HepG2 (cell line): Measurements from ENCODE around the gene NAB2. TPM values are rescaled to one million over a fixed set of nuclear protein-coding genes. Genes with fewer than 3 reads are reported as not detected.

Source experiments
- ATAC-seq: fragments of 200-7000 bp; cut with Tn5 transposase; 3 replicates; pipeline ENCODE4 v1.9.1; 2020; ENCODE audit warnings: mild to moderate bottlenecking, moderate library complexity
- BruUV-seq: library from RNA; stranded (reverse); fragments of 400-500 nt; replicated peaks from 2 replicates; lab custom pipeline; 2021; lab: Mats Ljungman, UMichigan
- CTCF ChIA-PET: fragments of 300-600 bp; formaldehyde crosslinking; extraction: SDS; loops from one replicate; lab custom pipeline; 2021; ENCODE audit warnings: low total read pairs, inconsistent platforms, low intra/inter-chr PET ratio; lab: Yijun Ruan, JAX
- POLR2A ChIA-PET: fragments of 350-600 bp; sonication (Branson Sonifier 250); formaldehyde crosslinking; loops from one replicate; lab custom pipeline; 2020; ENCODE audit warnings: antibody characterized with exemption, inconsistent platforms; lab: Yijun Ruan, JAX
- DNase-seq: peaks from one replicate; pipeline ENCODE4 v3.0.0-alpha.2; 2015; ENCODE audit warnings: low spot score
- FAIRE-seq: peaks from 3 replicates; lab custom pipeline; 2011; peaks lifted over from hg19 to GRCh38; lab: Jason Lieb, UNC
- H2AFZ ChIP-seq: one replicate; pipeline ENCODE4 v1.6.1; 2011; ENCODE audit warnings: low read length, inconsistent platforms
- H3K27ac ChIP-seq: fragments of 300-600 bp; 3 replicates; pipeline ENCODE4 v1.8.0; 2011; ENCODE audit warnings: mixed run types, mild to moderate bottlenecking, mixed read lengths, low read length, inconsistent platforms; ENCODE audit not compliant: insufficient read depth; ENCODE audit errors: extremely low read length
- H3K27me3 ChIP-seq, 2 experiments: fragments of 200-600 bp in 1 of 2; 2 replicates in 1 of 2; 3 replicates in 1 of 2; pipeline versions ENCODE4 v1.6.0 to v1.8.0; 2011; ENCODE audit warnings: low read length in 2 of 2, mild to moderate bottlenecking in 2 of 2, moderate library complexity in 2 of 2, inconsistent platforms in 1 of 2; ENCODE audit not compliant: insufficient read depth in 2 of 2, control insufficient read depth in 1 of 2
- H3K36me3 ChIP-seq, 2 experiments: fragments of 200-600 bp in 1 of 2; replicated peaks in 1 of 2; 2 replicates in 1 of 2; 3 replicates in 1 of 2; pipeline versions ENCODE4 v1.5.1 to v1.8.0; 2011; ENCODE audit warnings: low read length in 2 of 2, inconsistent platforms in 1 of 2; ENCODE audit not compliant: insufficient read depth in 2 of 2, control insufficient read depth in 1 of 2
- H3K4me1 ChIP-seq: 2 replicates; pipeline ENCODE4 v1.5.1; 2012; ENCODE audit warnings: low read length, inconsistent platforms; ENCODE audit not compliant: insufficient read depth
- H3K4me2 ChIP-seq: 2 replicates; pipeline ENCODE4 v1.6.0; 2011; ENCODE audit warnings: low read depth, low read length, inconsistent platforms
- H3K4me3 ChIP-seq, 3 experiments: fragments of 200-600 bp in 1 of 3; sonication (generic), shearing (Covaris generic) in 1 of 3; replicated peaks in 1 of 3; 2 replicates each; pipeline ENCODE4 v1.5.1; 2011 to 2016; ENCODE audit warnings: low read length in 3 of 3, inconsistent platforms in 2 of 3, low read depth in 2 of 3, mild to moderate bottlenecking in 2 of 3, control low read depth in 1 of 3, mixed read lengths in 1 of 3; ENCODE audit not compliant: insufficient read depth in 1 of 3
- H3K79me2 ChIP-seq: one replicate; pipeline ENCODE4 v1.6.1; 2011; ENCODE audit warnings: low read length, inconsistent platforms; ENCODE audit not compliant: insufficient read depth
- H3K9ac ChIP-seq: 2 replicates; pipeline ENCODE4 v1.6.0; 2011; ENCODE audit warnings: mild to moderate bottlenecking, low read depth, low read length, inconsistent platforms; ENCODE audit not compliant: insufficient read depth
- H3K9me3 ChIP-seq: 2 replicates; pipeline ENCODE4 v1.5.1; 2012; ENCODE audit warnings: mild to moderate bottlenecking, low read length
- H4K20me1 ChIP-seq: 2 replicates; pipeline ENCODE4 v1.6.0; 2011; ENCODE audit warnings: inconsistent platforms, mild to moderate bottlenecking, low read length, moderate library complexity; ENCODE audit not compliant: insufficient read depth
- AGO2 ChIP-seq: fragments of 200-400 bp; formaldehyde crosslinking; optimal IDR thresholded peaks from 2 replicates; pipeline ENCODE3; 2017; ENCODE audit warnings: mild to moderate bottlenecking, low read depth, low read length, moderate library complexity
- PHF8 ChIP-seq: sonication (generic); formaldehyde crosslinking; IDR thresholded peaks from 2 replicates; pipeline ENCODE4 v1.5.0; 2020; ENCODE audit warnings: missing genetic modification reagents
- SKIL ChIP-seq: sonication (generic); formaldehyde crosslinking; IDR thresholded peaks from 2 replicates; pipeline ENCODE4 v1.8.0; 2022; ENCODE audit warnings: missing genetic modification reagents, mild to moderate bottlenecking, moderate library complexity, borderline replicate concordance
- SMAD3 ChIP-seq: sonication (generic); formaldehyde crosslinking; IDR thresholded peaks from 2 replicates; pipeline ENCODE4 v1.4.0; 2020; ENCODE audit warnings: missing genetic modification reagents
- ZNF552 ChIP-seq: sonication (generic); formaldehyde crosslinking; IDR thresholded peaks from 2 replicates; pipeline ENCODE4 v1.9.0; 2022; ENCODE audit warnings: missing genetic modification reagents, mild to moderate bottlenecking, borderline replicate concordance
- ZNF761 ChIP-seq: sonication (generic); formaldehyde crosslinking; conservative IDR thresholded peaks from 2 replicates; pipeline ENCODE4 v1.4.0; 2020; ENCODE audit warnings: mild to moderate bottlenecking, missing genetic modification reagents
- WGBS: methylation state at CpG from one replicate; pipeline ENCODE4 v1.1.6; 2017; ENCODE audit warnings: low lambda C conversion rate; 5-methylcytosine and 5-hydroxymethylcytosine counted together
- in situ Hi-C: cut with HindIII; loops from 2 replicates; pipeline ENCODE4 v1.10.0; 2017; ENCODE audit warnings: low pct_unique_long_range_greater_than_20kb; ENCODE audit not compliant: extremely low pct_ligation_motif_present
- intact Hi-C: fragments of 100-400 bp; cut with micrococcal nuclease; formaldehyde crosslinking; loops from one replicate; pipeline ENCODE4 v1.10.0; 2022; ENCODE audit not compliant: unreplicated experiment
- polyA plus RNA-seq, 8 experiments: library from polyadenylated mRNA; depleted of rRNA in 3 of 8; stranded (reverse) in 7 of 8; unstranded in 1 of 8; fragments of >200 nt; fragmentation: Illumina TruSeq in 4 of 8; extraction: Trizol in 4 of 8; gene quantifications; 2 replicates each; pipeline versions ENCODE4 v1.2.1 to v1.2.3, GENCODE V29; 2011 to 2016; ENCODE audit warnings: low read depth in 4 of 8, missing spikeins in 1 of 8, mixed read lengths in 1 of 8; ENCODE audit not compliant: insufficient read depth in 1 of 8
- total RNA-seq, 5 experiments: library from RNA; depleted of rRNA; stranded (reverse); fragments of >200 nt; fragmentation: Illumina TruSeq; extraction: Trizol; gene quantifications; 2 replicates each; pipeline ENCODE4 v1.2.3, GENCODE V29; 2016; ENCODE audit warnings: low read depth in 1 of 5

NAB2 gene
- total and polyA plus RNA-seq, 2 of the 13 experiments (the other 11 are each of a cell fraction or from before 2014, with no cell fraction given) = 11.7 to 12.9 TPM

GRCh38 chr12:57091638-57092528, 3.0 kb downstream of the NAB2 start:
- H3K4me3 ChIP-seq = no peak overlapping the region
- in situ Hi-C loops (no loop called here), intact Hi-C loops (loop anchor here (2.0 kb wide), 1 partner anchor 13 kb away; the partner anchor contains the start of gene NEMP1)
- FAIRE-seq (no peak), DNase-seq (no peak), ATAC-seq (no peak)
- H3K9ac ChIP-seq = no peak overlapping the region
- H3K4me2 ChIP-seq = no peak overlapping the region
- H3K36me3 ChIP-seq = peaks cover 11 to 37% of the 10 kb centered on the region in 2 experiments; a peak in 4 of 5 replicates
- ChIA-PET CTCF (no interaction called here), POLR2A (interaction anchor here (0.8 to 13.5 kb wide), 6 partner anchors 10 to 138 kb away, joined by 3 to 309 read pairs (median 8); partner anchors contain the start of genes NEMP1, SHMT2 and STAT6)
- H4K20me1 ChIP-seq = 0 out of 2 replicates have a peak, but pooled peaks cover 6% of the 10 kb centered on the region
- no peak for TF ChIP-seq SMAD3 (CRISPR knock-in tag)
- no peak for TF ChIP-seq ZNF761 (CRISPR knock-in tag)
- peak; percentile 3 for TF ChIP-seq AGO2
- no peak for TF ChIP-seq ZNF552 (CRISPR knock-in tag)
- peaks cover 15% of the 10 kb centered on the region for H3K79me2 ChIP-seq
- H3K27ac ChIP-seq = no peak overlapping the region
- BruUV-seq = TSS peak; percentile 25
- WGBS = 93% methylated on average over 25 of the region's 25 CpGs
- no peak overlapping the region for H2AFZ ChIP-seq
- no peaks in the 10 kb centered on the region for H3K9me3 ChIP-seq
- peaks cover 31% of the 10 kb centered on the region for H3K4me1 ChIP-seq
- no peaks in the 10 kb centered on the region; a peak in 1 of 5 replicates for H3K27me3 ChIP-seq

- 0 out of 2 replicates have a peak, but pooled peaks cover 6% of the 10 kb centered on the region for H4K20me1 ChIP-seq
- no peak overlapping the region for H3K27ac ChIP-seq
- no peak overlapping the region for H3K4me3 ChIP-seq
- no TSS peak for BruUV-seq
- H3K36me3 ChIP-seq = peaks cover 11 to 37% of the 10 kb centered on the region in 2 experiments; a peak in 4 of 5 replicates
- CTCF ChIA-PET = interaction anchor here (1.2 to 1.4 kb wide), 2 partner anchors 20 to 23 kb away, joined by 5 to 11 read pairs; no protein-coding TSS in a partner anchor
- peaks cover 37% of the 10 kb centered on the region for H3K4me1 ChIP-seq
- no peak for TF ChIP-seq PHF8 (CRISPR knock-in tag)
- no peak for TF ChIP-seq SKIL (CRISPR knock-in tag)
- in situ Hi-C loops = no loop called here
- H3K27me3 ChIP-seq = no peaks in the 10 kb centered on the region; a peak in 1 of 5 replicates
- intact Hi-C loops = loop anchor here (2.0 kb wide), 1 partner anchor 14 kb away; the partner anchor contains the start of gene NEMP1
- no peak overlapping the region for H3K9ac ChIP-seq
- no peak for DNase-seq
- 94% methylated on average over 5 of the region's 5 CpGs for WGBS
- H2AFZ ChIP-seq = no peak overlapping the region
- no peak overlapping the region for H3K4me2 ChIP-seq
- POLR2A ChIA-PET = interaction anchor here (0.8 to 13.5 kb wide), 6 partner anchors 9 to 137 kb away, joined by 3 to 309 read pairs (median 8); partner anchors contain the start of genes NEMP1, SHMT2 and STAT6
- no peak for ATAC-seq
- FAIRE-seq = no peak
- H3K79me2 ChIP-seq = peaks cover 15% of the 10 kb centered on the region
- no peaks in the 10 kb centered on the region for H3K9me3 ChIP-seq
Observed at GRCh38 chr12:57092529-57092862, 3.6 kb downstream of the NAB2 start.
